K562 (cell line): Measurements from ENCODE around the gene HSPA4. TPM values are rescaled to one million over a fixed set of nuclear protein-coding genes. Genes with fewer than 3 reads are reported as not detected.

Experiments used
- ATAC-seq: fragments of 200-7000 bp; cut with Tn5 transposase; 3 replicates; pipeline ENCODE4 v1.9.1; 2020; ENCODE audit warnings: moderate library complexity
- BruUV-seq: library from RNA; stranded (reverse); fragments of 400-500 nt; replicated peaks from 2 replicates; lab custom pipeline; 2021; lab: Mats Ljungman, UMichigan
- CTCF ChIA-PET: fragments of 300-600 bp; formaldehyde crosslinking; extraction: SDS; loops from one replicate; lab custom pipeline; 2021; ENCODE audit warnings: low intra/inter-chr PET ratio; lab: Yijun Ruan, JAX
- POLR2A ChIA-PET: fragments of 300-600, 350-650 bp; sonication (Branson Sonifier 250); formaldehyde crosslinking; extraction: SDS; loops from one replicate; lab custom pipeline; 2021; ENCODE audit warnings: antibody characterized with exemption, inconsistent platforms; lab: Yijun Ruan, JAX
- DNase-seq, 4 experiments: peaks; one replicate each; pipeline versions ENCODE4 v3.0.0 to v3.0.0-alpha.2; 2011 to 2018; ENCODE audit warnings: low spot score in 3 of 4, mixed read lengths in 3 of 4; ENCODE audit errors: extremely low read depth in 1 of 4
- FAIRE-seq: peaks from 2 replicates; lab custom pipeline; 2011; peaks lifted over from hg19 to GRCh38; lab: Jason Lieb, UNC
- H2AFZ ChIP-seq: 2 replicates; pipeline ENCODE4 v1.6.0; 2011; ENCODE audit warnings: low read depth, low read length, control low read depth, inconsistent platforms
- H3K27ac ChIP-seq: fragments of 200-600 bp; 3 replicates; pipeline ENCODE4 v1.8.0; 2011; ENCODE audit warnings: low read depth, mild to moderate bottlenecking, control low read depth, inconsistent platforms, low read length, moderate library complexity, mixed read lengths; ENCODE audit errors: extremely low read depth
- H3K27me3 ChIP-seq, 2 experiments: fragments of 300-600 bp in 1 of 2; 2 replicates in 1 of 2; 3 replicates in 1 of 2; pipeline versions ENCODE4 v1.6.0 to v1.8.0; 2011; ENCODE audit warnings: inconsistent platforms in 2 of 2, low read length in 2 of 2, mild to moderate bottlenecking in 1 of 2, mixed read lengths in 1 of 2, moderate library complexity in 1 of 2; ENCODE audit not compliant: control insufficient read depth in 2 of 2, insufficient read depth in 2 of 2
- H3K36me3 ChIP-seq: fragments of 300-600 bp; 3 replicates; pipeline ENCODE4 v1.8.0; 2011; ENCODE audit warnings: mild to moderate bottlenecking, low read length, inconsistent platforms; ENCODE audit not compliant: control insufficient read depth, insufficient read depth
- H3K4me1 ChIP-seq, 2 experiments: fragments of 200-600 bp in 1 of 2; replicated peaks in 1 of 2; 2 replicates in 1 of 2; 3 replicates in 1 of 2; pipeline versions ENCODE4 v1.5.1 to v1.8.0; 2011; ENCODE audit warnings: inconsistent platforms in 2 of 2, low read length in 2 of 2, mild to moderate bottlenecking in 1 of 2, mixed read lengths in 1 of 2, moderate library complexity in 1 of 2; ENCODE audit not compliant: control insufficient read depth in 2 of 2, insufficient read depth in 2 of 2
- H3K4me2 ChIP-seq: 2 replicates; pipeline ENCODE4 v1.6.1; 2011; ENCODE audit warnings: low read length, control low read depth, inconsistent platforms, mixed read lengths; ENCODE audit not compliant: insufficient read depth
- H3K4me3 ChIP-seq: fragments of 200-600 bp; sonication (generic), shearing (Covaris generic); 2 replicates; pipeline ENCODE4 v1.5.1; 2016; ENCODE audit warnings: control low read depth, inconsistent platforms
- H3K79me2 ChIP-seq: fragments of 200-600 bp; 3 replicates; pipeline ENCODE4 v1.8.0; 2011; ENCODE audit warnings: low read length, inconsistent platforms; ENCODE audit not compliant: control insufficient read depth, insufficient read depth
- H3K9ac ChIP-seq, 2 experiments: 2 replicates each; pipeline versions ENCODE4 v1.6.0 to v1.6.1; 2011; ENCODE audit warnings: low read depth in 2 of 2, low read length in 2 of 2, control low read depth in 1 of 2, inconsistent platforms in 1 of 2, mild to moderate bottlenecking in 1 of 2, mixed read lengths in 1 of 2; ENCODE audit not compliant: insufficient read depth in 1 of 2
- H3K9me1 ChIP-seq: one replicate; pipeline ENCODE4 v1.6.0; 2011; ENCODE audit warnings: inconsistent platforms, mild to moderate bottlenecking, low read length, moderate library complexity; ENCODE audit not compliant: control insufficient read depth, insufficient read depth
- H3K9me3 ChIP-seq: replicated peaks from 2 replicates; pipeline ENCODE4 v1.5.1; 2011; ENCODE audit warnings: low read depth, low read length, inconsistent platforms; ENCODE audit not compliant: control insufficient read depth, insufficient read depth
- H4K20me1 ChIP-seq: replicated peaks from 2 replicates; pipeline ENCODE4 v1.6.1; 2011; ENCODE audit warnings: low read length, inconsistent platforms, mixed read lengths; ENCODE audit not compliant: control insufficient read depth, insufficient read depth
- ARNT ChIP-seq, 2 experiments: fragments of 450-650 bp; IDR thresholded peaks; 2 replicates each; pipeline ENCODE4 v1.6.1; 2016; ENCODE audit warnings: mild to moderate bottlenecking in 1 of 2
- CBX3 ChIP-seq, 2 experiments: IDR thresholded peaks; 1 replicate in 1 of 2; 2 replicates in 1 of 2; pipeline ENCODE4 v1.6.1; 2012; ENCODE audit warnings: inconsistent platforms in 2 of 2, low read length in 2 of 2, borderline replicate concordance in 1 of 2, control low read depth in 1 of 2
- FIP1L1 ChIP-seq: fragments of 200-400 bp; formaldehyde crosslinking; IDR thresholded peaks from 2 replicates; pipeline ENCODE4 v1.6.1; 2018; ENCODE audit warnings: mild to moderate bottlenecking, low read depth, low read length; ENCODE audit not compliant: poor library complexity, severe bottlenecking
- GABPB1 ChIP-seq: sonication (generic); formaldehyde crosslinking; IDR thresholded peaks from 2 replicates; pipeline ENCODE4 v1.8.0; 2022; ENCODE audit warnings: mild to moderate bottlenecking, missing genetic modification reagents
- GATAD2B ChIP-seq: fragments of 450-650 bp; IDR thresholded peaks from 2 replicates; pipeline ENCODE4 v1.6.1; 2017; ENCODE audit warnings: mild to moderate bottlenecking, borderline replicate concordance
- GTF2A2 ChIP-seq: IDR thresholded peaks from 2 replicates; pipeline ENCODE4 v1.6.1; 2016; ENCODE audit warnings: mild to moderate bottlenecking, missing genetic modification characterization, missing compliant biosample characterization
- HNRNPLL ChIP-seq: fragments of 200-400 bp; formaldehyde crosslinking; IDR thresholded peaks from 2 replicates; pipeline ENCODE4 v1.6.1; 2017; ENCODE audit warnings: low read length, low read depth, mild to moderate bottlenecking; ENCODE audit not compliant: poor library complexity, severe bottlenecking
- HOXB6 ChIP-seq: fragments of 250-450 bp; sonication (Bioruptor Pico); IDR thresholded peaks from 2 replicates; pipeline ENCODE4 v1.5.1; 2022; ENCODE audit warnings: mild to moderate bottlenecking, borderline replicate concordance
- KAT7 ChIP-seq: sonication (generic); formaldehyde crosslinking; IDR thresholded peaks from 2 replicates; pipeline ENCODE4 v1.8.0; 2022; ENCODE audit warnings: missing genetic modification reagents, mild to moderate bottlenecking, borderline replicate concordance
- MLLT1 ChIP-seq, 2 experiments: fragments of 450-650 bp; IDR thresholded peaks; 2 replicates each; pipeline ENCODE4 v1.6.1; 2016
- OTX1 ChIP-seq: fragments of 450-650 bp; formaldehyde crosslinking; IDR thresholded peaks from 2 replicates; pipeline ENCODE4 v1.4.0; 2022; ENCODE audit warnings: mild to moderate bottlenecking
- STAT5B ChIP-seq: fragments of 250-450 bp; sonication (Bioruptor Pico); IDR thresholded peaks from 2 replicates; pipeline ENCODE4 v1.8.0; 2021; ENCODE audit warnings: mild to moderate bottlenecking, inconsistent platforms
- USF2 ChIP-seq: sonication (generic); formaldehyde crosslinking; IDR thresholded peaks from 2 replicates; pipeline ENCODE4 v1.5.0; 2020; ENCODE audit warnings: missing genetic modification reagents
- WGBS: fragments of 100-300 bp; shearing (Covaris generic); methylation state at CpG from one replicate; pipeline ENCODE4 v1.1.6; 2016; ENCODE audit warnings: low coverage, mixed read lengths; ENCODE audit not compliant: insufficient coverage; ENCODE audit errors: missing lambda C conversion rate; 5-methylcytosine and 5-hydroxymethylcytosine counted together
- in situ Hi-C: fragments of 300-500 bp; cut with MboI; formaldehyde crosslinking; loops from 4 replicates; pipeline ENCODE4 v1.15.0; 2018; ENCODE audit warnings: inconsistent platforms, mixed read lengths
- intact Hi-C: fragments of 100-400 bp; cut with micrococcal nuclease; formaldehyde crosslinking; loops from 2 replicates; pipeline ENCODE4 v1.14.2; 2022
- polyA plus RNA-seq, 8 experiments: library from polyadenylated mRNA; depleted of rRNA in 4 of 8; stranded (reverse) in 5 of 8; unstranded in 3 of 8; fragments of >200 nt; fragmentation: Nextera tagmentation in 2 of 8; fragmentation: Illumina TruSeq in 1 of 8; extraction: Ambion mirVana in 2 of 8; extraction: Trizol in 1 of 8; gene quantifications; 2 replicates each; pipeline versions ENCODE4 v1.2.1 to v1.2.3, GENCODE V29; 2011 to 2014; ENCODE audit warnings: inconsistent platforms in 1 of 8, missing spikeins in 1 of 8
- total RNA-seq, 7 experiments: library from RNA; depleted of rRNA in 6 of 7; stranded (reverse); fragments of >200 nt in 6 of 7; fragmentation: Illumina TruSeq in 2 of 7; extraction: Trizol in 2 of 7; gene quantifications; 2 replicates each; pipeline versions ENCODE4 v1.2.1 to v1.2.3, GENCODE V29; 2011 to 2021; ENCODE audit warnings: low replicate concordance in 1 of 7
- TF ChIP-seq, protein P1 (sequence below), 2 experiments: fragments of 450-650 bp; conservative IDR thresholded peaks; 2 replicates each; pipeline ENCODE4 v1.6.1; 2017; ENCODE audit warnings: mild to moderate bottlenecking in 2 of 2, moderate library complexity in 2 of 2
- TF ChIP-seq, protein P2 (sequence below): fragments of 250-450 bp; sonication (Bioruptor Pico); IDR thresholded peaks from 2 replicates; pipeline ENCODE4 v1.8.0; 2022; ENCODE audit warnings: inconsistent platforms

HSPA4 gene
- total and polyA plus RNA-seq, 9 of the 15 experiments (the other 6 are each of a cell fraction or from before 2014, with no cell fraction given), result 90.3 to 286 (median 148) TPM

DNA sequence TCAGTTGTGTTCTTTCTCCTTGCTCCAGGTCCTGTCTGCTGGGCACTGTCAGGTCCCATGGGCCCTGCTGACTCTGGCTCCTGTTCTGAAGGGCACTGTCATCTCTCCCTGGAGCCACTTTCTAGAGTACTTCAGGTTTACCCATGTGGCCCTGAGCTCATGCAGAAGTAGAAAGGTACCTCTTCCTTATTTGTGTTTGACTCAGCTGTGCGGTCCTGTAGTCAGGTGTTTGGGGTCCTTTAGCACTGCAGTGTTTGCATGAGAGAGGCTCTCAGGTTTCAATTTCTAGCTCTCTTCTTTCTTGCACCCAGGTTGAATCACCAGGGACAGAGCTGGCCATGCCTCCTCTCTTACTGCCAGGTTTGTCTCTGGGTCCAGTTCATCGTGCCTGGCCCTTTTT, 71.5 kb downstream of the HSPA4 start (continued):
- TF ChIP-seq, protein P1, sequence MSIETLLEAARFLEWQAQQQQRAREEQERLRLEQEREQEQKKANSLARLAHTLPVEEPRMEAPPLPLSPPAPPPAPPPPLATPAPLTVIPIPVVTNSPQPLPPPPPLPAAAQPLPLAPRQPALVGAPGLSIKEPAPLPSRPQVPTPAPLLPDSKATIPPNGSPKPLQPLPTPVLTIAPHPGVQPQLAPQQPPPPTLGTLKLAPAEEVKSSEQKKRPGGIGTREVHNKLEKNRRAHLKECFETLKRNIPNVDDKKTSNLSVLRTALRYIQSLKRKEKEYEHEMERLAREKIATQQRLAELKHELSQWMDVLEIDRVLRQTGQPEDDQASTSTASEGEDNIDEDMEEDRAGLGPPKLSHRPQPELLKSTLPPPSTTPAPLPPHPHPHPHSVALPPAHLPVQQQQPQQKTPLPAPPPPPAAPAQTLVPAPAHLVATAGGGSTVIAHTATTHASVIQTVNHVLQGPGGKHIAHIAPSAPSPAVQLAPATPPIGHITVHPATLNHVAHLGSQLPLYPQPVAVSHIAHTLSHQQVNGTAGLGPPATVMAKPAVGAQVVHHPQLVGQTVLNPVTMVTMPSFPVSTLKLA (conservative IDR thresholded peaks at IDR 0.05), result no peak

DNA sequence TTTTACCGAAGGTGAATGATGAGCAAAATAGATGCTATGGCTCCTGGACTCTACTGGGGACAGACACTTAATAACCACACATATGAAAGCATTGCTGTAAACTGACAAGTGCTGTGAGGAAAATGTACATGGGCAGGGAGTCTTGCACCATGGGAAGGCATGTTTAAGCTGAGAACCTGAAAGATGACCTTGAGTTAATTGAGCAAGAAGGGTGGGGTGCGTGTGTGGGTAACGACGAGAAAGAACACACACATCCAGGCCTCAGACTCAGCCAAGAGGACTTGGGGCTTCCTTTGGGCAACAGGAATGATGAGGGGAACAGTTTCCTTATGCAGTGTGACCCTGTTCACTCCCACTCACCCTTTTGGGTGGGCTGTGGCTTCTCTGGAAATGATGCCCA, 73.1 kb downstream of the HSPA4 start:
- Histone ChIP-seq H3K4me2 (no peak overlapping the region), H3K9me1 (no peaks in the 10 kb centered on the region), H3K9ac (no peak overlapping the region), H2AFZ (no peak overlapping the region), H3K27me3 (peaks cover 18 to 56% of the 10 kb centered on the region in 2 experiments; a peak in 3 of 5 replicates), H3K9me3 (no peaks in the 10 kb centered on the region), H4K20me1 (0 out of 2 replicates have a peak, but pooled peaks cover 5% of the 10 kb centered on the region), H3K79me2 (no peaks in the 10 kb centered on the region), H3K27ac (no peak overlapping the region), H3K4me1 (no peaks in the 10 kb centered on the region), H3K36me3 (no peaks in the 10 kb centered on the region), H3K4me3 (no peak overlapping the region)
- in situ Hi-C loops (loop anchor here (5.0 to 25.0 kb wide), 2 partner anchors 122 to 337 kb away; no protein-coding TSS in a partner anchor), intact Hi-C loops (no loop called here)
- no peak for FAIRE-seq
- no TSS peak for BruUV-seq
- WGBS, result 0% methylated on average over 4 of the region's 4 CpGs
- ATAC-seq, result no peak
- TF ChIP-seq, protein P2, sequence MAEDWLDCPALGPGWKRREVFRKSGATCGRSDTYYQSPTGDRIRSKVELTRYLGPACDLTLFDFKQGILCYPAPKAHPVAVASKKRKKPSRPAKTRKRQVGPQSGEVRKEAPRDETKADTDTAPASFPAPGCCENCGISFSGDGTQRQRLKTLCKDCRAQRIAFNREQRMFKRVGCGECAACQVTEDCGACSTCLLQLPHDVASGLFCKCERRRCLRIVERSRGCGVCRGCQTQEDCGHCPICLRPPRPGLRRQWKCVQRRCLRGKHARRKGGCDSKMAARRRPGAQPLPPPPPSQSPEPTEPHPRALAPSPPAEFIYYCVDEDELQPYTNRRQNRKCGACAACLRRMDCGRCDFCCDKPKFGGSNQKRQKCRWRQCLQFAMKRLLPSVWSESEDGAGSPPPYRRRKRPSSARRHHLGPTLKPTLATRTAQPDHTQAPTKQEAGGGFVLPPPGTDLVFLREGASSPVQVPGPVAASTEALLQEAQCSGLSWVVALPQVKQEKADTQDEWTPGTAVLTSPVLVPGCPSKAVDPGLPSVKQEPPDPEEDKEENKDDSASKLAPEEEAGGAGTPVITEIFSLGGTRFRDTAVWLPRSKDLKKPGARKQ (CRISPR knock-in tag), result no peak
- TF ChIP-seq GABPB1 (no peak), FIP1L1 (no peak), GTF2A2 (tag) (no peak), USF2 (CRISPR knock-in tag) (no peak), KAT7 (CRISPR knock-in tag) (no peak), HOXB6 (CRISPR knock-in tag) (no peak), OTX1 (CRISPR knock-in tag) (no peak), CBX3 (IDR thresholded peaks at IDR 0.05; ENCODE audit: borderline replicate concordance in 1 of 2, low read length in 2 of 2) (no peak), STAT5B (no peak), HNRNPLL (no peak), MLLT1 (IDR thresholded peaks at IDR 0.05) (no peak), GATAD2B (no peak), ARNT (IDR thresholded peaks at IDR 0.05) (no peak)
- no peak for DNase-seq
- CTCF ChIA-PET, result no interaction called here
- POLR2A ChIA-PET, result no interaction called here
